Measurements from ENCODE around the gene COX7B2.

GRCh38 chr4:46874811-46875210 lies 34.2 kb downstream of the COX7B2 start:
- TF ChIP-seq CTCF (IDR thresholded peaks at IDR 0.05; ENCODE audit: low read length) = no peak
- no peak for TF ChIP-seq EZH2 (IDR thresholded peaks at IDR 0.05; ENCODE audit: borderline replicate concordance, low read length)
